Measurements from ENCODE around the gene CASP8AP2. TPM values are rescaled to one million over a fixed set of nuclear protein-coding genes. Genes with fewer than 3 reads are reported as not detected.
"Not testable (repeated sequence)": the region's sequence is repeated elsewhere in the genome, so short reads cannot be mapped to it uniquely, and the experiment has no call there.

CASP8AP2 gene
- total RNA-seq, 1 experiment from 2014 or later, result 27.9 TPM

DNA sequence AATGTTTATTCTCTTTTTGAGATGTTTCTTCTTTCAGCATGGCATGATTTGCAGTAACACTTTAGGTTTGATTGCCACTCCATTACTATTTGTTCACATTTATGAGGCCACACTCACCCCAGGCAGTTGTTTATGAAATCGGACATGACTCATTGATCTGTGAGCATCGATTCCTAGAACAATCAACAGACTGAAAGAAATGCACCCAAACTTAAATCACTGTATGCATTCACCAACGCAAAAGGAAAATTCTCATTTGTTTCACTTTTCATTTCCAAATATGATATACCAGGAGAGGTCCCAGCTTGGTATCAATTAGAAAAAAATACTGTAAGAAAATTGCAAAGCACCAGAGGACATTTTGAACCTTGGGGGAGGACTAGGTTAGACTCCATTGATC lies 59.2 kb downstream of the CASP8AP2 start:
- no peak overlapping the region for H3K27ac Mint-ChIP-seq
- CTCF ChIA-PET, result no interaction called here

GRCh38 chr6:89890845-89891528 lies 61.3 kb downstream of the CASP8AP2 start:
- H3K9me3 Mint-ChIP-seq; ATAC-seq; CTCF ChIA-PET; H3K36me3 Mint-ChIP-seq; DNase-seq (ENCODE audit: low spot score): not testable (repeated sequence)
- POLR2A ChIA-PET, result interaction anchor here (0.7 kb wide), 1 partner anchor 24 kb away, joined by 3 read pairs; no protein-coding TSS in a partner anchor
- Mint-ChIP-seq H3K27me3 (ENCODE audit: low read depth) (peaks cover 76% of the 10 kb centered on the region), H3K4me1 (peaks cover 19% of the 10 kb centered on the region), H3K27ac (peak overlapping the region; percentile 13; the same call in 1 of the 2 replicates), H3K4me3 (peak overlapping the region; percentile 20)

More for the DNA sequence above, 59.2 kb downstream of the CASP8AP2 start:
- TF ChIP-seq ZNF423 (CRISPR knock-in tag; IDR thresholded peaks at IDR 0.05), result no peak
- no peak for TF ChIP-seq MXD4 (CRISPR knock-in tag; IDR thresholded peaks at IDR 0.05; ENCODE audit: borderline replicate concordance)
- TF ChIP-seq FOXJ3 (CRISPR knock-in tag; IDR thresholded peaks at IDR 0.05; ENCODE audit: borderline replicate concordance), result no peak
- no peak for TF ChIP-seq ZNF317 (CRISPR knock-in tag; IDR thresholded peaks at IDR 0.05; ENCODE audit: borderline replicate concordance, low read depth)
- TF ChIP-seq EMX1 (CRISPR knock-in tag; IDR thresholded peaks at IDR 0.05), result no peak
- TF ChIP-seq AR (CRISPR knock-in tag; IDR thresholded peaks at IDR 0.05), result no peak
- no peak for TF ChIP-seq ERG (CRISPR knock-in tag; IDR thresholded peaks at IDR 0.05)
- no peak for TF ChIP-seq CTCF (IDR thresholded peaks at IDR 0.05)
- DNase-seq (ENCODE audit: low spot score) (no peak), ATAC-seq (no peak)
- H3K4me1 Mint-ChIP-seq, result peaks cover 13% of the 10 kb centered on the region
- H3K27me3 Mint-ChIP-seq (ENCODE audit: low read depth), result peaks cover 62% of the 10 kb centered on the region
- H3K4me3 Mint-ChIP-seq, result no peak overlapping the region
- POLR2A ChIA-PET, result no interaction called here
- no peaks in the 10 kb centered on the region for H3K36me3 Mint-ChIP-seq
- no peaks in the 10 kb centered on the region for H3K9me3 Mint-ChIP-seq

DNA sequence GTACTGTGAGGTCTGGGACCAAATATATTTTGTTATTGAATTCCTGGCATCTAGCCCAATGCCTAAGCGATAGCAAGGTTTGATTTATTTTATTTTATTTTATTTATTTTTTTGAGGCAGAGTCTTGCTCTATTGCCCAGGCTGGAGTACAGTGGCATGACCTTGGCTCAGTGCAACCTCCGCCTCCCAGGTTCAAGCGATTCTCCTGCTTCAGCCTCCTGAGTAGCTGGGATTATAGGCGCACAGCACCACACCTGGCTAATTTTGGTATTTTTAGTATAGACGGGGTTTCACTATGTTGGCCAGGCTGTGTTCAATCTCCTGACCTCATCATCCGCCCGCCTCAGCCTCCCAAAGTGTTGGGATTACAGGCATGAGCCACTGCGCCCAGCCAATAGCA lies 62.9 kb downstream of the CASP8AP2 start:
- not testable (repeated sequence) for H3K36me3 Mint-ChIP-seq; H3K9me3 Mint-ChIP-seq; H3K4me3 Mint-ChIP-seq; H3K27ac Mint-ChIP-seq; ATAC-seq; DNase-seq (ENCODE audit: low spot score)
- TF ChIP-seq CTCF (IDR thresholded peaks at IDR 0.05) (0 out of 2 replicates have a peak, but pooled peaks have one; percentile 22), ZNF121 (CRISPR knock-in tag; IDR thresholded peaks at IDR 0.05) (peak; percentile 98), GTF2I (CRISPR knock-in tag; conservative IDR thresholded peaks at IDR 0.05) (peak; percentile 52; the same call in 1 of the 2 replicates)
- ChIA-PET POLR2A (interaction anchor here (0.7 kb wide), 2 partner anchors 51 to 256 kb away, joined by 3 read pairs; no protein-coding TSS in a partner anchor), CTCF (interaction anchor here (1.1 kb wide), 1 partner anchor 48 kb away, joined by 3 read pairs; no protein-coding TSS in a partner anchor)
- Mint-ChIP-seq H3K27me3 (ENCODE audit: low read depth) (peaks cover 67% of the 10 kb centered on the region), H3K4me1 (peaks cover 33% of the 10 kb centered on the region)

Data from WTC11 (cell line).